ENCODE measurements around the gene PMIS2.

PMIS2 gene

GRCh38 chr19:35556846-35557538 is 29.0 kb upstream of the PMIS2 start:
- DNase-seq: no peak

- no peak for DNase-seq
Observed at GRCh38 chr19:35557539-35558399, 28.2 kb upstream of the PMIS2 start.

- no peak for DNase-seq
Observed at GRCh38 chr19:35558400-35559280, 27.3 kb upstream of the PMIS2 start.

DNA sequence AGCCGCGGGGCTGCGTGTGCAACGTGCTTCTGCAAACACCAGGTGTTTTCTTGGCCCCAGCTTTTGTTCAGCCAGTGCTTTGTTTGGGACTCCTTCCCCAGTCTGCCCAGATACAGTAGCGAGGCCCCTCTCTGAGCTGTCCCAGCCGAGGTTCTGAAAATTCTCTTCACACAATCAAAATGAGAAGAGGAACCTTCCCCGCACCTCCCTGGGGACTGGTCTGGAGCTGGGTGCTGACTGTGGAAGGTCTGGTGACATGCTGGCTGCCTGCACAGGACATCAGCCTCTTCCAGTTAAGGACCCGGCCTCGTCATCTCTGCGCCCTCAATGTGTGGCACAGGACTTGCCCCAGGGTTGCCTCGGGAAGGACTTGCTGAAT is 26.7 kb upstream of the PMIS2 start:
- DNase-seq: no peak

DNA sequence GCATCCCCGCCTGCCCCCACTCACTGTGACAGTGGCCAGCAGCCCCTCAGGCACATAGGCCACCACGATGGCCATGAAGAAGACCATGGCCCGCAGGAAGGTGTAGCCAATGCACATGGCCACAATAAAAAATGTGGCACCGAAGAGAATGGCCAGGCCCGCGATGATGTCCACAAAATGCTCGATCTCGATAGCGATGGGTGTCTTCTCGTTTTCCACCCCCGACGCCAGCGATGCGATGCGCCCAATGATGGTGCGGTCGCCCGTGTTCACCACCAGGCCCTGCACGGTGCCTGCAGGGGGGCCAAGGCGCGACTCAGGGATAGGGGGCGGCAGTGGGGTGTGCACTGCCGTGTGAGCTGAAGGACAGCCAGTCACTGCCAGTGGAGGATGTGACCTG is 26.2 kb upstream of the PMIS2 start:
- no peak for DNase-seq

GRCh38 chr19:35560271-35560670 is 25.7 kb upstream of the PMIS2 start:
- DNase-seq: no peak

DNA sequence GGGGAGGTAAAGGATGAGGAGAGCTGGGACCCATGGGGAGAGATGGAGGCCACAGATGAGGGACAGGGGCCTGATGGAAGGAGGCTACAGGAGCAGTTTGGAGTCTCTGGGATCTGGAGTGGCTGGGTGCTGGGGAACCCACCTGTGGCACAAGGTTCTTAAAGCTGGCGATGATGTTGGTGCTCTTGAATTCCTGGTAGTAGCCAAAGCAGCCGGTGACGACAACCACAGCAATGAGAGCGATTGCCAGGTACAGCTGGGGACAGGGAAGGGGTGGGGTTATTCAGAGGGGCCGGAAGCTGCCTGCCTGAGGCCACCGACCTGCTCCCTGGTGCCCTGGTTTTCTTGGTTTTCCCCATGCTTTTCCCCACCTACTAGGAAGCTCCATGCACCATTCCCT is 25.3 kb upstream of the PMIS2 start:
- no peak for DNase-seq

DNA sequence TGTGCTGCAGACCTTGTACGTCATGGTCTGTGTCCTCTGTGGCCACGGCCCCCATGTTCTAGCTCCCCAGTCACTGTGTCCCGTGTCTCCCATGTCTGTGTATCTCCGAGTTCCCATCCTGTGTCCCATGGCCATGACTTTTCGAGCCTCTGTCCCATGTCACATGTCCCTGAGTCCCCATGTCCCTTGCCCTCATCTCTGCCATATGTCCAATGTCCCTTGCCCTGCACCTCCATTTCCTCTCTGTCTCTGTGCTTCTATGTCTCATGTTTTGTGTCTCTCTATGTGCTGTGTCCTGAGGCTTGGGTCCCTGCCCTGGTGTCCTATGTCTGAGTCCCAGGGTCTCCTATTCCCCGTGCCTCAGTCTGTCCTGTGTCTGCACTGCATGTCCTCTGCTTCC is 24.5 kb upstream of the PMIS2 start:
- no peak for DNase-seq

DNA sequence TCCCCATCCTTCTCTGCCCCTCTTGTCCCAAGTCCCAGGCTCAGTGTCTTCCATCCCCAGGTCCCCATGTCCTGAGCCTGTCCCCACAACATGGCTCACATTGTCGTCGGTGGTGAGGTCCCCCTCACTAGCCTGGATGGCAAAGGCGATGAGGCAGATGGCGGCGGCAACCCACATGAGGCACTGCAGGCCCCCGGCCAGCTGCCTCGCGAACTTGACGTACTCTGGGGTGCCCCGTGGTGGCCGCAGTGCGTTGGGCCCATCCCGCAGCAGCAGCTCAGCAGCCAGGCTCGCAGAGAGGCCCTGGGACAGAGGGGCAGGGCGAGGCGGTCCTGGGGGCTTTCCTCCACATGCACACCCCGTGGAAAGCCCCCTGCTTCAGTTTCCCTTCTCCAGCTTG is 23.6 kb upstream of the PMIS2 start:
- no peak for DNase-seq

GRCh38 chr19:35562776-35563175 is 23.2 kb upstream of the PMIS2 start:
- DNase-seq: no peak

GRCh38 chr19:35563207-35563829 is 22.7 kb upstream of the PMIS2 start, which contains the start of gene ATP4A:
Gene ATP4A, minus strand, starts transcription at chr19:35563658. Its CDS starts 29 bp downstream, at chr19:35563629.
- DNase-seq: no peak

DNA sequence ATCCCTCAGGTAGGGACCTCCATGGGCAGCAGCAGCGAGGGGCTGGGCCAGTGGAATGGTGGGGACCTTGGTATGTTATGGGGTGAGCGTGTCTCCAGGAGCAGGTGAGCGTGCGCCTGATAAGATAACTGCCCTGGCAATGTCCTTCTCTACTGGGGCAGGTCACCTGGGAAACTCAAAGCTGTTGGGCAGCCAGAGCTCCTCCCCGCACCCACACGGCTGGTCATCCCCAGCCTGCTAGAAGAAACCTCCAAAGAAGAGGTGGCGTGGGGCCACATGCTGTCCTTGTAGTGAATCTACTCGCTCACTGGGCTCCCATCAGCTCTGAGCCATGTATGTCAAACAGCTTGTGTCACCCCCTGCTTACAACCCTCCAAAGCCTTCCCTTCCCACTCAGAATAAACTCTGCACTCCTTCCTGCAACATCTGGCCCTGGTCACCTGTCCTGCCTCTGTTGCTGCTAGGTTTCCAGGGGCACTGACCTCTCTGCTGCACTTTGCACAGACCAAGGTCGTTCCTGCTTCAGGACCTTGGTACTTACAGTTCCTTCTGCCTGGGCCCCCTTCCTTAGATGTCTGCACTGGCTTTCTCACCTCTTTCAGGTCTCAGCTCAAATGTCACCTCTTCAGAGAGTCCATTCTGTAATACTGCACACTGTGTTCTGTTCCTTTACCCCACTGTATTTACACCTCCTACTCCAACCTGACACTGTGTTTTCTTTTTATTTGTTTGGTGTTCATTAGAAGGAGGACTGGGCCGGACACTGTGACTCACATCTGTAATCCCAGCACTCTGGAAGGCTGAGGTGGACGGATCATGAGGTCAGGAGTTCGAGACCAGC is 20.7 kb upstream of the PMIS2 start:
- no peak for DNase-seq

DNA sequence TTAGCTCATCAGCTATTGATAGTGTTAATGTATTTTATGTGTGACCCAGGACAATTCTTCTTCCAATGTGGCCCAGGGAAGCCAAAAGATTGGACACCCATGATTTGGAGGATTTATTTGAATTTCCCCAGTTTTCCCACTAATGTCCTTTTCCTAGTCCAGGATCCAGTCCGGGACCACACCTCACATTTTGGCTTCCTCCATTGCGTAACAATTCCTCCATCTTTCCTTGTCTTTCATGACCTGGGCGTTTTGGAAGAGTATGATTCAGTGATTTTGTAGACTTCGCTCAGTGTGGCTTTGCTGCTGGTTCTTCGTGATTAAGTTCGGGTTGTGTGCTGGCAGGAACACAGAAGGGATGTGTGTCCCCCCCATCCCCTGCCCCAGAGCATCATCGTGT is 19.2 kb upstream of the PMIS2 start:
- DNase-seq: no peak

DNA sequence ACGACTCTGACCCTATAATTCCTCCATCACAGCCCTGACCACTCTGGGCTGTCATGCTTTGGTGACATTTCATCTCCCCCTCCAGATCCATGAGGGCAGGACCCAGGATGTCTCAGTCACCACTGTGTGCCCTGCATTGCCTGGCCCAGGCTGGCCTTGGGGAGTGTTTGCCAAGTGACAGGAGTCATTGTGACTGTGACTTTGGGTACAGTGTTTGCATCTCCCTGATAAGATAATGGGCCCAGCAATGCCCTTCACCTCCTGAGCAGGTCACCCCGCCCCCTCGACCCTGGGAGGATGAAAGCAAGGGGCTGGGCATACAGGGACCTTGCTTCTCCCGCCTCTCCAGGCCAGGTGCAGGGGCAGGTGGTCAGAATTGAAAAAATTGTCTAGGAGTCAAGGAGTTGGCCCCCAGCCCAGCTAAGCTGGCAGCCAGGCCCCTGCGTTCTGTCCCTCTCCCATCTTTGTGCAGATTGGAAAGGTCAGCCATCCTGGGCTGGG is 16.6 kb upstream of the PMIS2 start:
- no peak for DNase-seq

GRCh38 chr19:35571406-35571965 is 14.5 kb upstream of the PMIS2 start:
- no peak for DNase-seq

DNA sequence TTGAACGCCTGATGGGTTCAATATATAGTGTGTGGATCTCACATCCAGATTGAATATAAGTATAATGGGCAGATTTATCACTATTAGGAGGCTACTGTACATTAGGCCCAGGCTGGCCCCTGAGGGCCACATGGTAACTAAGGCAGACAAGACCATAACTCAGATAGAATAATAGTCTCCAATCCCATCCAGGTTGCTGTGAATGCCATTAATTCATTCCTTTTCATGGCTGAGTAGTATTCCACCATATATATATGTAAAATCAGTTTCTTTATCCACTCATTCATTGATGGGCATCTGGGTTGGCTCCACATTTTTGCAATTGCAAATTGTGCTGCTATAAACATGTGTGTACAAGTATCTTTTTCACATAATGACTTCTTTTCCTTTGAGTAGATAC is 8.1 kb upstream of the PMIS2 start:
- DNase-seq: no peak

GRCh38 chr19:35578707-35579106 is 7.3 kb upstream of the PMIS2 start:
- DNase-seq: no peak

DNA sequence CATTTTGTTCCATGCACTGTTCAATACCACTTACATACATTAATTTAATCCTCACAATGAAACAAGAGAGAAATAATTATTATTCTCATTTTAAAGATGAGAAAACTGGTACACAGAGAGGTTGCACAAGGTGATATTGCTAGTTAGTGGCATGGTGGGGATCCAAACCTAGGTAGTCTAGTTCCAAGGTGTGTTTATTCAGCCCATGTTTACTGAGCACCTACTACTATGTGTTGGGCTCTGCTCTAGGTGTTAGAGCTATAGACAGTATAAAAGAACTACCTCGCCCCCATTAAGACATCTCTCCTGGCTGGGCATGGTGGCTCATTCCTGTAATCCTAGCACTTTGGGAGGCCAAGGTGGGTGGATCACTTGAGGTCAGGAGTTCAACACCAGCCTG is 3.2 kb upstream of the PMIS2 start:
- no peak for DNase-seq

- no peak for DNase-seq
Observed at GRCh38 chr19:35587321-35587720, 1.3 kb downstream of the PMIS2 start.

- DNase-seq: no peak
Observed at GRCh38 chr19:35590875-35591274, 4.9 kb downstream of the PMIS2 start.

DNA sequence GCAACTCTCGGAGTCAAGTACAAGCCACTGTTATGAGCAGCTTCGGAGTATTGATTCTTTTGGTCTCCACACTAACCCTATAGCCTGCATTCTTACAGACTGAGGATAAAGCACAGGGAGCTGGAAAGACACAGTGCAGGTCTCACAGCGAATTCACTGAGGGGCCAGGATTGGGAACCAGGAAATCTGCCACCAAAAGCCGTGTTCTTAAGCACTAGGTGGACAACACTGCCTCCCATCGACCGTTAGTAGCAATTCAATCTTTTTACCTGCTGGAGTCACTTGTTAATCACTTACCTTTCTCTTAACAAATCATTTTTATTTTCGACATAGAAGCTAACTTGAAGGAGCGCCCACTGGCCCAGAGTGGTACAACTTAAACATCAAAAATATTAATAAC is 6.3 kb downstream of the PMIS2 start:
- no peak for DNase-seq

Measured in KG1 (cell line).